ENCODE results near the gene SMAD3. TPM values are rescaled to one million over a fixed set of nuclear protein-coding genes. Genes with fewer than 3 reads are reported as not detected.
"Not testable (repeated sequence)": the region's sequence is repeated elsewhere in the genome, so short reads cannot be mapped to it uniquely, and the experiment has no call there.

The SMAD3 gene
- polyA plus RNA-seq, 5 donors: 40.4 to 54.0 (median 46.2) TPM

GRCh38 chr15:67108122-67108961, 42.9 kb downstream of the SMAD3 start:
- DNase-seq: no peak

DNA sequence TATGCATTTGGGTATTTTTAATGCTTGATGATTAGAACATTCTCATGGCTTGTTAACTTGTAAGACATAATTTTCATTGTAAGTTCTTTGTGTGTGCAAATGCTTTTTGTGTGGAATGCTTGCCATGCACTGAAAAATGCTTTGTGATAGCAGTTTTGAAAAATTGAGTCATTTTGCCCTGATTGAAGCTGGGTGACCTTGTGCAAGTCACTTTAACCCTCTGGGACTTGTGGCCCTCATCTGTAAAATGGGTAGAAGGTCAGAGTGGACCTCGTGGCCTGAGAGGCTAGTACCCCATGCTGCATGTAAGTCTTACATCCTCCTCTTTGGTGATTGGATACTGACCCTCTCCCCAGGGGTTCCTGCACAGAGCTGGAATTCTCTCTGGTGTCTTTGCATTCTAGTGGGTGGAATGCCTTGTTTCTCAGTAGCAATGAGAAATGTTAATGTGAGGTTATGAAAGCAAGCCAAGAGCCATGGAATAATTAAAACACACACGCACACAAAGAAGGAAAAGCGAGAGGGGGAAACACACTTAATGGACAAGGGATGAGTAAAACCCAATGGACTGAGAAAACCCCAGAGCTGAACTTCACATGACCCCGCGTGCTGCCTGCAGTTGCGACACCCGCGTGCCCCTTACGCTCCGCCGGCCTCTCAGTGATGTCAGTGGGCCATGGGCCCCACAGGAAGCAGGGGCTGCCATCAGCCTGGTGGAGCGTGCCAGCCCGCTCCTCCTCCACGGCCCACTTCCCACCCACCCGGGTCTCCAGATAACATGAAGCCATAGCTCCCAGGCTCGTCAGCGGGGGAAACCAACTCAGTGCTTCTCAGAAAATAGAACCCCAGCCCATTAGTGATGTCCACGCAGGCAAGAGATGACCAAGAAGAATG, 44.0 kb downstream of the SMAD3 start:
- DNase-seq: peak; percentile 74 to 75

DNA sequence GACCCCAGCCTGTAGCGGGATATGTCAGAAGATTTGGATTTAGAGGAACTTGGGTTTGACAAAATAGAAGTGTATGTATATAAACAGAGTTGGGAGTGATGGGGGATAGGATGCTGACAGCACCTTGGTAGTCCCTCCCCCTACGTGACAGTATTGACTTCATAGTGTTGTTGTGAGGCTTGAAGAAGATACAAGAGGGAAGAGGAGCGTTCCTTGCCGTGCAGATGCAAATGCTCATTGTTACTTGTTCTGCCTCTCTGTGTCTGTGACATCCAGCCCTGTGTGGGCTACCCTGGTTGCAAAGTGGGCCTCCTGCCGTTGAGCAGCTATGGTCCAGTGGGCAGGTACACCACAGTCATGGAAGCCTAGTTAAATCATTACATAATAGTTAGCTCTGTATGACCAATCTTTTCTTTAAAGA, 45.0 kb downstream of the SMAD3 start:
- DNase-seq: no peak

DNA sequence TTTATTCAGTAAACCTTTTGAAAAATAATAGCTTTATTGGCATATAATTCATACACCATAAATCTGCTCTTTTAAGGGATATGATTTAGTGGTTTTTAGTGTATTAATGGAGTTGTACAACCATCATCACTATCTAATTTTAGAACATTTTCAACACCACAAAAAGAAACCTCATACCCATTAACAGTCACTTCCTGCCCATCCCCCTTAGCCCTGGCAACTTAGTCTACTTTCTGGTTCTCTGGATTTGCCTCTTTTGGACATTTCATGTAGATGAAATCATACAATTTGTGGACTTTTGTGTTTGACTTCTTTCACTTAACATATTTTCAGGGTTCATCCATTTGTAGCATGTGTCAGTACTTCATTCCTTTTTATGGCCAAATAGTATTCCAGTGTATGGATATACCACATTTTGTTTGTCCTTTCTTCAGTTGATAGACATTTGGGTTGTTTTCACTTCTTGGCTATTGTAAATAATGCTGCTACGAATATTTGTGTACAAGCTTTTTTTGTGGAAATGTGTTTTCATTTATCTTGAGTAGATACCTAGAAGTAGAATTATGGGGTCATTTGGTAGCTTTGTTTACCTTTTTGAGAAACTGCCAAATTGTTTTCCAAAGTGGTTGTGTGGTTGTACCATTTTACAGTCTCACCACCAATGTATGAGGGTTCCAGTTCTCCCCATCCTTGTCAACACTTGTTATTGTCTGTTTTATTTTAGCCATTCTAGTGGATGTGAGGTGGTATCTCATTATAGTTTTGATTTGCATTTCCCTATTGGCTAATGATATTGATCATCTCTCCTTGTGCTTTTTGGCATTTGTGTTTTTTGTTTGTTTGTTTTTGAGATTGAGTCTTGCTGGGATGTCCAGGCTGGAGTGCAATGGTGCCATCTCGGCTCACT, 45.8 kb downstream of the SMAD3 start:
- DNase-seq: no peak

GRCh38 chr15:67114046-67114445, 48.6 kb downstream of the SMAD3 start:
- no peak for DNase-seq

DNA sequence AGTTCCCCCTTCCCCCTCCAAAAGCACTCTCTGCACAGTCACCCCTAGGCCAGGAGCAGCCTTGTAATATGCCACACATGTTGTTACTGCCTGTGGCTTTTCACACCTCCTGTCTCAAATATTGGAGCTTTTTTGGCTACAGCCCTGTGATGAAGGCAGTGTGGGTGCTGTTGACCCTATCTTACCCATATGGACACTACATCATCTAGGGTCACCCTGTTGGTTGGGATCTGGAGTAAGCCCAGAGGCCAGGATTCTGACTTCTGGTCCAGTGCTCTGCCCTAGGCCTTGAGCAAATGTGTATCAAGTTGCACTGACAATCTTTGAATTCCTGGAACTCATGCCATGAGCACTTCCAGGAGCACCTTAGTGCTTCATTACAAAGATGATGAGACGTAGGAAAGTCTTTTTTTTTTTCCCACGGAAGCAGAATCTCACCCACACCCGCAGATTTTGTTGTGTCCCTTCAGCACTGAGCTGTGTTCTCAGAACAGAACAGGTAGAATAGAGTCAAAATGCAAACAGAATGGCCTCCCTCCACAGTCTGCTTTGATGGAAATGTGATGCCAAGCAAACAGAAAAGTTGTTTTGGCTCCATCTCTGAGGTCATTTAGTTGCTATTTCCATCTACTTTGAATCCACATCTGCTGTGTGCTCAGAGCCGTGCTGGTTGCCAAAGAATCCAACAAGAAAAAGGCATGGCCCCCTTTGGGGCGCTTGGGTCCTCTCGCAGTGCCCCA, 49.6 kb downstream of the SMAD3 start:
- no peak for DNase-seq

GRCh38 chr15:67115586-67115969, 50.2 kb downstream of the SMAD3 start:
- DNase-seq: no peak

DNA sequence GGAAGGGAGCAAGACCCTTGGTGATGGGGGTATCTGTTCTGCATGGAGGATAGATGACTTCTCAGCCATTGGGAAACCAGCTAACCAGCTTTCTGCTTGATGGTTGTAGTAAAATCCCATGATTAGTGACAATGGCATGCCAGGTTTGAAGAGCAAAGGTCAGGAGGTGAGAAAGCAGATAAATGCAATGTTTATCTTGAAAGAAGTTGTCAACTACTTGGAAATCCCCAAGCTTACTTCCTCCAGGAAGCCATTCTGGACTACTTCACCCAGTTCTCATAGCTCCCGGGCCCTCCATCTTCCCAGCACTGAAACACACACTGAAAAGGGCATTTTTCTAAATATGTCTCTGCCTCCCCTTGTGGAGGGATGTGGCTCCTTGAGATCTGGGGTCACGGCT, 51.3 kb downstream of the SMAD3 start:
- DNase-seq: no peak

- peak in 1 of 2 donors; percentile 49 for DNase-seq
Observed at GRCh38 chr15:67117370-67117769, 52.0 kb downstream of the SMAD3 start.

GRCh38 chr15:67118808-67119207, 53.4 kb downstream of the SMAD3 start:
- no peak for DNase-seq

DNA sequence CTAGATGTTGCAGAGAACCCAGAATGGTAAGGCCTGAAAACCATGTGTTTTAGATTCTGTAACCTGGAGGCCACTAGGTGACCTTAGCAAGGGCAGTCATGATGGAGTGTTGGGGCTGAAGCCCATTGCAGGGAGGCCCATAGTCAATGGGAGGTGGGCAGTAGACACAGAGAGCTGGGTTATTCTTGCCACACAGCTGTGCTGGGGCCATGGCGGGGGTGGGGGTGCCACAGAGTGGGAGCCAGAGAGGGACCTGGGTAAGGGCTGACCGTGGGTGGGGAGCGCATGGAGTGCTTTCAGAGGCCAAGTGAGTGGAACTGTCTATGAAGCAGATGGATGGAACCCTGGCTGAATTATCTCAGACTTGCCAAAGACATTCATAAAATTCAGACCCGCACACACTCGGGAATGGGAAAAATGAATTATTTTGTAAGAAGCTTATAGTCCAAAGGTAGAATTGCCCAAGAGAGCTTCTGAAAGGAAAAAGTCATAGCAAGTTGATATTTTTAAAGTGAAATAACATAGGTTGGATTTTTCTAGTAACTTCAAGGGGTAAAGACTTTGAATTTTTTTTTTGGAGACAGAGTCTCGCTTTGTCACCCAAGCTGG, 53.9 kb downstream of the SMAD3 start:
- no peak for DNase-seq

GRCh38 chr15:67120009-67120838, 54.8 kb downstream of the SMAD3 start:
- DNase-seq: no peak

DNA sequence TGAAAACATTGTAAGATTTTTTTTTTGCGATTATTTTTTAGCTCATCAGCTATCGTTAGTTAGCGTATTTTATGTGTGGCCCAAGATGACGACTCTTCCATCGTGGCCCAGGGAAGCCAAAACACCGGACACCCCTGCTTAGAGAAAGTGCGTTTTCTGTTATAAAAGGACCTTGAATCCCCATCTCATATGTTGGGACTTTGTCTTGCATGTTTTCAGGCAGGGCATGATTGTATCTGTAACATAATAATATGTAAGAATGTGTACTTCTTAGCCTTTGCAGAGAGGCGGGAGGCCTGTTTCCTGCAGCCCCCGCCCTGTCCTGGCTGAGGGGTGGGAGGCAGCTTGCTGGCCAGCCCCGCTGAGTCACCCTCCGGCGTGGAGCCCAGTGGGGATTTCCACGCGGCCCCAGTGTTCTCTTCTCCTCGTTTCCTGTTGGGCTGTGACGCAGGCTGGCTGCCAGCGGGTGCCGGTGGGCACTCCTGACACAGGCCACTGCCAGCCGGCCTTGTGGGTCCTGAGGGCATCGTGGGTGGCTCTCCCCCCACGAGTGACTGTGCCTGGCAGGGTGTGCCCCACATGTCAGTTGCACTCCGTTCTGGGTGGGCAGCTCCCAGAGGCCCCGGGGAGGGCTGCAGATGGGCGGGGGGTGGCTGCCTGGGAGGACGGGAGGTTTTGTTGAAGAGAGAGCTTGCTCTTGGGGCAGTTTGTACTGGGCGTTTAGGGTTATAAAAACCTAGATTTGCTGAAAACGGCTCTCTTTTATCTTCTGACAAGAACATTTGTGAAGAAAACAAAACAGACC, 55.6 kb downstream of the SMAD3 start:
- DNase-seq: peak; percentile 64 to 66

DNA sequence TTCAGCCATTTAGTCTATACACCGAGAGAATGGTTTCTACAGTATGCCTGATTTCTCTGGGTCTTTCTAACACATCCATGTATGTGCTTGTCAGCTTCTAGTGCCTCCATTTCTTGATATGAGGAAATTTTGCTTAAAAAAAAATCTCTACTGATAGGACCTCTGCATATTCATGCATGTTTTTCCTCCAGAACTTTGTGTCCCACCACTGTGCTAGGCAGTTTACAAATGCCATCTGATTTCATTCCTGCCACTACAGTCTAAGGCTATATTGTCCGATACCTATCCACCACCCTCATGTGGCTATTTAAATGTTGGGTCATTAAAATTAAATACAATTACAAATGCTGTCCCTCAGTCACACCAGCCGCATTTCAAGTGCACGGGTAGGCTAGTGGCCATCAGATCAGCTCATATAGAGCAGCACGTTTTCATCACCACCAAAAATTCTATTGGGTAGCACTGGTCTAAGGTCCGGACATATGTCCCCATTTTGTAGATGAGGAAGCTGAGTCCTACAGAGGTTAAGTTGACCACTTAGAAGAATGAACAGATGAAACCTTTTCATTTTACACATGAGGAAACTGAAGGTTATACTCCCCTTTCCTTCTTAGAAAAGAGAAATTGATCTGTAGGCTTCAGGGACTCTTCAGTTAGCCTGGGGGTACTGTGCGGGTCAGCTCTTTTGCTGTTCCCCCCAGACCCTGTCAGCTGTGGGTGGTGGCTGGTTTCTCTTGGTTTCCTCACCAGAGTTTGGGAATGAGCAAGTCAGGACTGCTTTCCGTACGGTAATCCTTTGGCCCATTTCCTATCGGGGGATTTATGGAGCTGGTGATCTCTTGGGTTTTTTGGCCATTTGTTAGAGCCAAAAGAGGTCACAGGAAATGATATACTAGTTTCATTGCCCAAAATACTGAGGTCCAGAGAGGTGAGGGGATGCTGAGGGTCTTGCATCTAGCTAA, 56.5 kb downstream of the SMAD3 start:
- no peak for DNase-seq

DNA sequence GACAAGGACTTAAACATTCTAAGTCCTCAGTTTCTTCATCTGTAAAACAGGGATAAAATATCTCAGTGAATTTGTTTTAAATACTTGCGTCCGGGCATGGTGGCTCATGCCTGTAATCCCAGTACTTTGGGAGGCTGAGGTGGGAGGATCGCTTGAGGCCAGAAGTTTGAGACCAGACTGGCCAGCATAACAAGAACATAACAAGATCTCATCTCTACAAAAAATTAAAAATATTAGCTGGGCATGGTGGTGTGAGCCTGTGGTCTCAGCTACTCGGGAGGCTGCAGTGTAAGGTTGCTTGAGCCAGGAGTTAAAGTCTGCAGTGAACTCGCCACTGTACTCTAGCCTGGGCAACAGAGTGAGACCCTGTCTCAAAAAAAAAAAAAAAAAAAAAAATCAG, 57.4 kb downstream of the SMAD3 start:
- not testable (repeated sequence) for DNase-seq

GRCh38 chr15:67123291-67123690, 57.9 kb downstream of the SMAD3 start:
- not testable (repeated sequence) for DNase-seq

DNA sequence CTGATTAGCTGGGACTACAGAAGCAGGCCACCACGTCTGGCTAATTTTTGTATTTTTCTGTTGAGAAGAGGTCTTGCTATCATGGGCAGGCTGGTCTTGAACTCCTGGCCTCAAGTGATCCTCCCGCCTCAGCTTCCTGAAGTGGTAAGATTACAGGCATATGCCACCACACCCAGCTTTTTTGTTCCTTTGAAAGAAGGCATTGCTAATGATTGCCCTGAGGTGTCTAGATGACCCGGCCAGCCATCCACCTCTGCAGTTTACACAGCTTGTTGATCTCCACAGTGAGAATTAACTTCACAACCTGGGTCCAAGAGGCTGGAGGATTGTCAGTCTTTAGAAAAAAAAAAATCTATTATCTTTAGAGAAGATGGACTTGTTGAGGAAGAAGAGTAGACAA, 58.7 kb downstream of the SMAD3 start:
- DNase-seq: no peak
